Raji (cell line): ENCODE data around the gene ZNF830.

Experiments
- POLR2A ChIP-seq: IDR thresholded peaks from 2 replicates; pipeline ENCODE4 v1.6.1; 2011; ENCODE audit warnings: low read depth, low read length, control low read depth; ENCODE audit not compliant: insufficient read depth

Gene ZNF830

GRCh38 chr17:35006961-35007360 is 45.6 kb downstream of the ZNF830 start:
- no peak for TF ChIP-seq POLR2A

GRCh38 chr17:35010093-35010492 is 48.8 kb downstream of the ZNF830 start:
- no peak for TF ChIP-seq POLR2A

- TF ChIP-seq POLR2A: no peak
Observed at GRCh38 chr17:35011671-35012216, 50.4 kb downstream of the ZNF830 start.
